ENCODE data around the gene DPY19L2.
"Not testable (repeated sequence)": the region's sequence is repeated elsewhere in the genome, so short reads cannot be mapped to it uniquely, and the experiment has no call there.

Gene DPY19L2

GRCh38 chr12:63663005-63663404 is 5.3 kb downstream of the DPY19L2 start:
- not testable (repeated sequence) for DNase-seq (ENCODE audit: low spot score)

GRCh38 chr12:63658501-63658900 is 9.8 kb downstream of the DPY19L2 start:
- not testable (repeated sequence) for DNase-seq (ENCODE audit: low spot score)

GRCh38 chr12:63656407-63656806 is 11.9 kb downstream of the DPY19L2 start:
- DNase-seq (ENCODE audit: low spot score), result not testable (repeated sequence)

- not testable (repeated sequence) for DNase-seq (ENCODE audit: low spot score)
These were observed 12.6 kb downstream of the DPY19L2 start for GRCh38 chr12:63655543-63656257.

- DNase-seq (ENCODE audit: low spot score), result not testable (repeated sequence)
These were observed 13.8 kb downstream of the DPY19L2 start for GRCh38 chr12:63654481-63654880.

- DNase-seq (ENCODE audit: low spot score), result not testable (repeated sequence)
These were observed 18.8 kb downstream of the DPY19L2 start for GRCh38 chr12:63649517-63649916.

GRCh38 chr12:63643381-63644140 is 24.7 kb downstream of the DPY19L2 start:
- not testable (repeated sequence) for DNase-seq (ENCODE audit: low spot score)

GRCh38 chr12:63624258-63624657 is 44.0 kb downstream of the DPY19L2 start:
- not testable (repeated sequence) for DNase-seq (ENCODE audit: low spot score)

GRCh38 chr12:63615544-63615943 is 52.7 kb downstream of the DPY19L2 start:
- not testable (repeated sequence) for DNase-seq (ENCODE audit: low spot score)

GRCh38 chr12:63611285-63611684 is 57.0 kb downstream of the DPY19L2 start:
- DNase-seq (ENCODE audit: low spot score), result not testable (repeated sequence)

GRCh38 chr12:63609281-63609680 is 59.0 kb downstream of the DPY19L2 start:
- DNase-seq (ENCODE audit: low spot score), result not testable (repeated sequence)

GRCh38 chr12:63604985-63605384 is 63.3 kb downstream of the DPY19L2 start:
- DNase-seq (ENCODE audit: low spot score), result not testable (repeated sequence)

GRCh38 chr12:63594828-63595227 is 73.5 kb downstream of the DPY19L2 start:
- not testable (repeated sequence) for DNase-seq (ENCODE audit: low spot score)

GRCh38 chr12:63584426-63584825 is 83.9 kb downstream of the DPY19L2 start:
- DNase-seq (ENCODE audit: low spot score), result not testable (repeated sequence)

- DNase-seq (ENCODE audit: low spot score), result not testable (repeated sequence)
These were observed 85.0 kb downstream of the DPY19L2 start for GRCh38 chr12:63583289-63583688.

GRCh38 chr12:63577631-63578030 is 90.7 kb downstream of the DPY19L2 start:
- DNase-seq (ENCODE audit: low spot score), result not testable (repeated sequence)

GRCh38 chr12:63572038-63572437 is 96.3 kb downstream of the DPY19L2 start:
- not testable (repeated sequence) for DNase-seq (ENCODE audit: low spot score)

GRCh38 chr12:63558445-63558844 is 109.8 kb downstream of the DPY19L2 start:
- DNase-seq (ENCODE audit: low spot score), result not testable (repeated sequence)

- not testable (repeated sequence) for DNase-seq (ENCODE audit: low spot score)
These were observed 116.9 kb downstream of the DPY19L2 start for GRCh38 chr12:63551397-63551796.

GRCh38 chr12:63549034-63549433 is 119.3 kb downstream of the DPY19L2 start:
- not testable (repeated sequence) for DNase-seq (ENCODE audit: low spot score)

GRCh38 chr12:63545298-63545916 is 122.9 kb downstream of the DPY19L2 start:
- not testable (repeated sequence) for DNase-seq (ENCODE audit: low spot score)

GRCh38 chr12:63538656-63539055 is 129.6 kb downstream of the DPY19L2 start:
- not testable (repeated sequence) for DNase-seq (ENCODE audit: low spot score)
